GM12873 (cell line): Measurements from ENCODE around the gene SLC2A6.
A peak's percentile ranks its signal among the peaks of the same experiment; 100 is the strongest.

Source experiments
- CTCF ChIP-seq: IDR thresholded peaks from 2 replicates; pipeline ENCODE4 v1.5.1; 2012; ENCODE audit warnings: low read depth, mild to moderate bottlenecking, moderate library complexity, low read length, control low read depth; ENCODE audit not compliant: insufficient read depth; ENCODE audit errors: missing control alignments

The SLC2A6 gene

GRCh38 chr9:133423216-133423615 lies 55.7 kb downstream of the SLC2A6 start:
- TF ChIP-seq CTCF: no peak

GRCh38 chr9:133421615-133422542 lies 57.0 kb downstream of the SLC2A6 start, which contains the start of gene ADAMTS13:
ADAMTS13 (plus strand) TSS chr9:133422367; CDS start chr9:133422444, 77 bp downstream.
- TF ChIP-seq CTCF: peak; percentile 56
